ENCODE measurements around the gene THUMPD3. TPM values are rescaled to one million over a fixed set of nuclear protein-coding genes. Genes with fewer than 3 reads are reported as not detected.

THUMPD3 gene
- total and polyA plus RNA-seq, 9 of the 15 experiments (the other 6 are each of a cell fraction or from before 2014, with no cell fraction given): 58.3 to 132 (median 113) TPM

GRCh38 chr3:9397906-9398699, 35.2 kb downstream of the THUMPD3 start (continued):
- TF ChIP-seq ZNF511 (CRISPR knock-in tag; IDR thresholded peaks at IDR 0.05) (peak; percentile 82), BACH1 (tag; IDR thresholded peaks at IDR 0.05) (no peak), CREB1 (IDR thresholded peaks at IDR 0.05) (0 out of 2 replicates have a peak, but pooled peaks have one; percentile 17), CREB1 (CRISPR knock-in tag; IDR thresholded peaks at IDR 0.05) (peak; percentile 27; the same call in 1 of the 2 replicates), ATF1 (CRISPR knock-in tag; IDR thresholded peaks at IDR 0.05) (no peak), ATF1 (tag; IDR thresholded peaks at IDR 0.05) (peak; percentile 22; the same call in 1 of the 2 replicates), SREBF2 (CRISPR knock-in tag; IDR thresholded peaks at IDR 0.05) (no peak), BRD4 (IDR thresholded peaks at IDR 0.05) (peak; percentile 94), RFX5 (IDR thresholded peaks at IDR 0.05; ENCODE audit: low read depth, low read length) (no peak), THAP12 (CRISPR knock-in tag; IDR thresholded peaks at IDR 0.05) (peak; percentile 35; the same call in 1 of the 2 replicates), ZNF431 (CRISPR knock-in tag; IDR thresholded peaks at IDR 0.05) (peak; percentile 70; the same call in 1 of the 2 replicates), ZNF165 (CRISPR knock-in tag; IDR thresholded peaks at IDR 0.05; ENCODE audit: borderline replicate concordance) (no peak), PYGO2 (tag; IDR thresholded peaks at IDR 0.05) (0 out of 2 replicates have a peak, but pooled peaks have one; percentile 64), RBFOX2 (IDR thresholded peaks at IDR 0.05; ENCODE audit: low read depth, low read length) (peak; percentile 32), IFI16 (CRISPR knock-in tag; IDR thresholded peaks at IDR 0.05) (0 out of 2 replicates have a peak, but pooled peaks have one; percentile 49), YBX1 (IDR thresholded peaks at IDR 0.05) (no peak), BHLHE40 (IDR thresholded peaks at IDR 0.05; ENCODE audit: low read length) (peak; percentile 58)
- TF ChIP-seq, protein P1, sequence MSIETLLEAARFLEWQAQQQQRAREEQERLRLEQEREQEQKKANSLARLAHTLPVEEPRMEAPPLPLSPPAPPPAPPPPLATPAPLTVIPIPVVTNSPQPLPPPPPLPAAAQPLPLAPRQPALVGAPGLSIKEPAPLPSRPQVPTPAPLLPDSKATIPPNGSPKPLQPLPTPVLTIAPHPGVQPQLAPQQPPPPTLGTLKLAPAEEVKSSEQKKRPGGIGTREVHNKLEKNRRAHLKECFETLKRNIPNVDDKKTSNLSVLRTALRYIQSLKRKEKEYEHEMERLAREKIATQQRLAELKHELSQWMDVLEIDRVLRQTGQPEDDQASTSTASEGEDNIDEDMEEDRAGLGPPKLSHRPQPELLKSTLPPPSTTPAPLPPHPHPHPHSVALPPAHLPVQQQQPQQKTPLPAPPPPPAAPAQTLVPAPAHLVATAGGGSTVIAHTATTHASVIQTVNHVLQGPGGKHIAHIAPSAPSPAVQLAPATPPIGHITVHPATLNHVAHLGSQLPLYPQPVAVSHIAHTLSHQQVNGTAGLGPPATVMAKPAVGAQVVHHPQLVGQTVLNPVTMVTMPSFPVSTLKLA (conservative IDR thresholded peaks at IDR 0.05): 0 out of 4 replicates have a peak, but pooled peaks of 1 of the 2 experiments have one; percentile 27
- TF ChIP-seq, protein P2, sequence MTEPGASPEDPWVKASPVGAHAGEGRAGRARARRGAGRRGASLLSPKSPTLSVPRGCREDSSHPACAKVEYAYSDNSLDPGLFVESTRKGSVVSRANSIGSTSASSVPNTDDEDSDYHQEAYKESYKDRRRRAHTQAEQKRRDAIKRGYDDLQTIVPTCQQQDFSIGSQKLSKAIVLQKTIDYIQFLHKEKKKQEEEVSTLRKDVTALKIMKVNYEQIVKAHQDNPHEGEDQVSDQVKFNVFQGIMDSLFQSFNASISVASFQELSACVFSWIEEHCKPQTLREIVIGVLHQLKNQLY (CRISPR knock-in tag; conservative IDR thresholded peaks at IDR 0.05): peak; percentile 7 to 16; a peak in 1 of 4 replicates
- TF ChIP-seq, protein P3, sequence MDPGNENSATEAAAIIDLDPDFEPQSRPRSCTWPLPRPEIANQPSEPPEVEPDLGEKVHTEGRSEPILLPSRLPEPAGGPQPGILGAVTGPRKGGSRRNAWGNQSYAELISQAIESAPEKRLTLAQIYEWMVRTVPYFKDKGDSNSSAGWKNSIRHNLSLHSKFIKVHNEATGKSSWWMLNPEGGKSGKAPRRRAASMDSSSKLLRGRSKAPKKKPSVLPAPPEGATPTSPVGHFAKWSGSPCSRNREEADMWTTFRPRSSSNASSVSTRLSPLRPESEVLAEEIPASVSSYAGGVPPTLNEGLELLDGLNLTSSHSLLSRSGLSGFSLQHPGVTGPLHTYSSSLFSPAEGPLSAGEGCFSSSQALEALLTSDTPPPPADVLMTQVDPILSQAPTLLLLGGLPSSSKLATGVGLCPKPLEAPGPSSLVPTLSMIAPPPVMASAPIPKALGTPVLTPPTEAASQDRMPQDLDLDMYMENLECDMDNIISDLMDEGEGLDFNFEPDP (CRISPR knock-in tag; IDR thresholded peaks at IDR 0.05): 0 out of 2 replicates have a peak, but pooled peaks have one; percentile 8
